Heart left ventricle (tissue), 13 donors: ENCODE results near the gene TBC1D20.

ENCODE experiments used
- CTCF ChIP-seq, 12 donors: fragments of 200-600 bp; sonication (generic) in 4 of 12; IDR thresholded peaks; one replicate each; pipeline versions ENCODE4 v1.5.0 to v1.8.0; 2018 to 2022; ENCODE audit warnings: antibody characterized with exemption in 12 of 12, mild to moderate bottlenecking in 5 of 12
- POLR2A ChIP-seq, 2 donors: fragments of 450-650 bp; IDR thresholded peaks; one replicate each; pipeline ENCODE4 v1.6.1; 2017; ENCODE audit warnings: antibody characterized with exemption in 2 of 2, mild to moderate bottlenecking in 2 of 2, moderate library complexity in 2 of 2
- donor health status: ischemic (EF 13 %, LVEDD 7.1; RV severe dilation, severe dysfunction).
- donor health status: DM: no; HTN: yes; CAD: no.
- donor health status: DM: no; HTN: no; CAD: no.
- donor health status: ischemic (EF 25% LVEDD 6.9; RV normal size, moderate dysfunction).
- donor health status: ischemic (EF 25% LVEDD 5.7; RV mildly dilated, moderate dysfunction).
- donor health status: ischemic (EF 35%, LVEDD 5.7; RV mildly dilated, moderate dysfunction).
- donor health status: nonischemic (EF 11% LVEDD 7.7; RV severe dilation, severe dysfunction).
- donor health status: DM: yes; HTN: yes; CAD: no.
- donor health status: PGD.
- donor health status: ischemic (EF 29% LVEDD 5.4; RV normal size, mild dysfunction).
- donor health status: nonischemic (EF 23%, LVEDD 6.1; RV moderate dilation, normal function).

GRCh38 chr20:400128-400453 is 62.2 kb downstream of the TBC1D20 start:
- TF ChIP-seq CTCF (IDR thresholded peaks at IDR 0.05) (no peak), POLR2A (IDR thresholded peaks at IDR 0.05) (no peak)
